Upper lobe of right lung (tissue), 1 donor: ENCODE measurements around the gene SAYSD1. TPM values are rescaled to one million over a fixed set of nuclear protein-coding genes. Genes with fewer than 3 reads are reported as not detected.
A peak's percentile ranks its signal among the peaks of the same experiment; 100 is the strongest.

Experiments used
- ATAC-seq: fragments of 200-7000 bp; cut with Tn5 transposase; one replicate; pipeline ENCODE4 v1.9.1; 2020; ENCODE audit warnings: mild to moderate bottlenecking, moderate library complexity
- DNase-seq: peaks from one replicate; pipeline ENCODE4 v3.0.0-alpha.2; 2020
- H3K27ac ChIP-seq: fragments of 200-600 bp; one replicate; pipeline ENCODE4 v1.8.0; 2022
- H3K27me3 ChIP-seq: fragments of 200-600 bp; one replicate; pipeline ENCODE4 v1.8.0; 2022; ENCODE audit warnings: mild to moderate bottlenecking
- H3K36me3 ChIP-seq: fragments of 200-600 bp; one replicate; pipeline ENCODE4 v1.8.0; 2022
- H3K4me1 ChIP-seq: fragments of 200-600 bp; one replicate; pipeline ENCODE4 v1.8.0; 2022
- H3K4me3 ChIP-seq: fragments of 200-600 bp; one replicate; pipeline ENCODE4 v1.8.0; 2022; ENCODE audit warnings: mild to moderate bottlenecking
- H3K9me3 ChIP-seq: fragments of 200-600 bp; one replicate; pipeline ENCODE4 v1.8.0; 2022
- intact Hi-C: fragments of 100-400 bp; cut with DNase I; formaldehyde crosslinking; loops from one replicate; pipeline ENCODE4 v1.11.0; 2022
- total RNA-seq: library from RNA; stranded (reverse); fragmentation: NEBNext Ultra II Directional; extraction: Animal tissue kit (Norgen Biotek cat#: 25700); gene quantifications from one replicate; pipeline ENCODE4 v1.2.1, GENCODE V29; 2021
- TF ChIP-seq, protein P1 (sequence below): fragments of 200-600 bp; IDR thresholded peaks from one replicate; pipeline ENCODE4 v1.8.0; 2022; ENCODE audit warnings: antibody characterized with exemption
- donor health status: DM: no; HTN: yes; CAD: no; lungs with severe emphysema.

Gene SAYSD1
- total RNA-seq, 1 donor from 2014 or later, result 15.2 TPM

DNA sequence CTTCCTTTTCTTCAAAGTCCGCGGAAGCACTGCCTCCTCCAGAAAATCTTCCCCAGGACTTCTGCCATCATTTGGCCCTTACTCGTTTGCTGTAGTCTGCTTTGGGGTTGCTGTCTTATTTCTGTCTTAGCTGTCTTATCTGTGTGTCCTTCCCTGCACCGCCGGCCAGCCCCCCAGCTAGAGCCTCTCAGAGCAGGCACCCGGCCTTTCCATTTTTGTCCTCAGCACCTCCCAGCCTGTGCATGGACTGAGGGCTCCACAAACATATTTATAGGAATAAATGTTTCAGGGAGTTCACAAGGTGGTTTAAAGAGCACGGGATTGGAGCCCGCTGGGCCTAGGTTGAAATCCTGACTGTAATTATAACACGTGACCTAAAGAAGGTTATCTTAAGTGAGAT lies 58.3 kb downstream of the SAYSD1 start:
- TF ChIP-seq, protein P1, sequence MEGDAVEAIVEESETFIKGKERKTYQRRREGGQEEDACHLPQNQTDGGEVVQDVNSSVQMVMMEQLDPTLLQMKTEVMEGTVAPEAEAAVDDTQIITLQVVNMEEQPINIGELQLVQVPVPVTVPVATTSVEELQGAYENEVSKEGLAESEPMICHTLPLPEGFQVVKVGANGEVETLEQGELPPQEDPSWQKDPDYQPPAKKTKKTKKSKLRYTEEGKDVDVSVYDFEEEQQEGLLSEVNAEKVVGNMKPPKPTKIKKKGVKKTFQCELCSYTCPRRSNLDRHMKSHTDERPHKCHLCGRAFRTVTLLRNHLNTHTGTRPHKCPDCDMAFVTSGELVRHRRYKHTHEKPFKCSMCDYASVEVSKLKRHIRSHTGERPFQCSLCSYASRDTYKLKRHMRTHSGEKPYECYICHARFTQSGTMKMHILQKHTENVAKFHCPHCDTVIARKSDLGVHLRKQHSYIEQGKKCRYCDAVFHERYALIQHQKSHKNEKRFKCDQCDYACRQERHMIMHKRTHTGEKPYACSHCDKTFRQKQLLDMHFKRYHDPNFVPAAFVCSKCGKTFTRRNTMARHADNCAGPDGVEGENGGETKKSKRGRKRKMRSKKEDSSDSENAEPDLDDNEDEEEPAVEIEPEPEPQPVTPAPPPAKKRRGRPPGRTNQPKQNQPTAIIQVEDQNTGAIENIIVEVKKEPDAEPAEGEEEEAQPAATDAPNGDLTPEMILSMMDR, result no peak
- no peak overlapping the region for H3K4me3 ChIP-seq
- no peaks in the 10 kb centered on the region for H3K36me3 ChIP-seq
- no peaks in the 10 kb centered on the region for H3K9me3 ChIP-seq
- intact Hi-C loops, result no loop called here
- H3K27me3 ChIP-seq, result no peaks in the 10 kb centered on the region
- no peak for ATAC-seq
- H3K27ac ChIP-seq, result no peak overlapping the region
- peak; percentile 11 for DNase-seq
- no peaks in the 10 kb centered on the region for H3K4me1 ChIP-seq

DNA sequence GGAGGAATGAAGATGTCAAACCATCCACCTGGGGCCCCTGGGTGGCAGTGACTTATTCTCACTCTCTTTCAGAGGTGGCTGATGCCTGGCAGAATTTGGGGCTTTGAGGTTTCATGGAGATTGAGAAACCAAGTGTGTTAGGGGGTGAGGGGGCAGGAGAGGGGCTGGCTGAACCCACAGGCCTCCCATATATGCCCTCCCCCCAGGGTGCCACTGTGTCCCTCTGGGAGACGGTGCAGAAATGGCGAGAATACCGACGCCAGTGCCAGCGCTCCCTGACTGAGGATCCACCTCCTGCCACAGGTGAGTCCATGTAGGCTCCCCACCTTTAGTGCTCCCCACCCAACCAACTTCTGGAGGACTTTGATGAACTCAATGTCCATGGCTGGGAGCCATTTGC lies 58.8 kb downstream of the SAYSD1 start:
- no peaks in the 10 kb centered on the region for H3K27me3 ChIP-seq
- H3K9me3 ChIP-seq, result no peaks in the 10 kb centered on the region
- H3K27ac ChIP-seq, result no peak overlapping the region
- ATAC-seq, result no peak
- DNase-seq, result peak; percentile 25
- H3K4me1 ChIP-seq, result no peaks in the 10 kb centered on the region
- intact Hi-C loops, result no loop called here
- TF ChIP-seq, protein P1, result no peak
- no peaks in the 10 kb centered on the region for H3K36me3 ChIP-seq
- H3K4me3 ChIP-seq, result no peak overlapping the region

DNA sequence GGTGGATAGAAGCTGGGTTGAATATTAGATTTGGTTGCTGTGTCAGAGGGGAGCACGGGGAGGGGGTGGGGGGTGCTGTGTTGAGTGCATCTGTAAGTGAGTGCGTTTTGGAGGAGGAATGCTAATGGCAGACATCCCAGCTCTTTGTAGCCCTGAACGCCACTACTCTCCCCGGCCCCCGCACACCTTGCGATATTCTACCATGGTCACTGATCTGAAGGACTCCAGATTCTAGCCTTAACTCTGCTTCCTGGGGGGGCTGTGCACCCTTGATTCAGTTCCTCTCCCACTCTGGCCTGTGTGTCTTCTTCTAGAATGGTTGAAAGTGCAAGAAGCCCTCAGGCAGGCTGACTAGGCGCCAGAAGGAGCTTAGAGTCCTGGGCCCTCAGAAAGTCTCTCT lies 59.3 kb downstream of the SAYSD1 start:
- Histone ChIP-seq H3K27me3 (no peaks in the 10 kb centered on the region), H3K4me1 (no peaks in the 10 kb centered on the region), H3K27ac (no peak overlapping the region), H3K9me3 (no peaks in the 10 kb centered on the region), H3K36me3 (no peaks in the 10 kb centered on the region), H3K4me3 (no peak overlapping the region)
- intact Hi-C loops, result no loop called here
- TF ChIP-seq, protein P1, result no peak
- DNase-seq (peak; percentile 20), ATAC-seq (no peak)

DNA sequence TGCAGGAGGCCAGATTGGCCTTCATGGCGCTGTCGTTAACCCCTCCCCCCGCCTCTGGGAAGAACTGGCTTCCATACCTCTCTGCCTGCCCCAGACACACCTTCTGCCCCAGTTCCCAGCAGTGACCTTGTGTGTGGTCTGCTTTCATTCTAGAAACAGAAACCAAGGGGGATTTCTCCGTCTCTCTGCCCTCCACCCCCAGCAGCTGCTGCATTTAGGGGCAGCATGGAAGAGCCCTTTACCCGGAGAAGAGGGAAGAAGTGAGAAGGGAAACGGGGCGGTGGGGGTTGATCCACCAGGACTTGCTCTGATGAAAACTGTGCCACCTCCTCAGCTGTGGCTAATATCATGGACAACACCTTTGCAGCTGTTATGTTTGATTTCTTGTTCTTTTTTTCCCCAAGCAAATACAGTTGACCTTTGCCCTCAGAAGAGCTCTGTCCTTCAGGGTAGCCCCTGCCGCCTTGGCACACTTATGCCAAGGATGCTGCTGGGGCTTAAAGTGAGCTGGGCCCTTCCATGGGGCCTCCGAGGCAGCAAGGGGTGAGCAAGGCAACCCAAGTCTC lies 60.3 kb downstream of the SAYSD1 start:
- intact Hi-C loops, result no loop called here
- Histone ChIP-seq H3K4me1 (no peaks in the 10 kb centered on the region), H3K9me3 (no peaks in the 10 kb centered on the region), H3K27ac (no peak overlapping the region), H3K4me3 (no peak overlapping the region), H3K36me3 (no peaks in the 10 kb centered on the region), H3K27me3 (peaks cover 8% of the 10 kb centered on the region)
- ATAC-seq (no peak), DNase-seq (peak; percentile 32)
- TF ChIP-seq, protein P1, result no peak

Other genes with a start within 250 kb of the SAYSD1 start
- not detected for gene GLP1R, start 66.4 kb downstream of the SAYSD1 start, total RNA-seq
- gene KCNK5, start 114.3 kb upstream of the SAYSD1 start, total RNA-seq, result 10.0 TPM
- gene KCNK17, start 199.2 kb upstream of the SAYSD1 start, total RNA-seq, result 3.7 TPM
- not detected for gene KCNK16, start 207.5 kb upstream of the SAYSD1 start, total RNA-seq